ENCODE measurements around the gene EIF4E3. TPM values are rescaled to one million over a fixed set of nuclear protein-coding genes. Genes with fewer than 3 reads are reported as not detected.

The EIF4E3 gene
- total and polyA plus RNA-seq, 7 donors, result 14.8 to 35.3 (median 30.1) TPM

- intact Hi-C loops (cut with DNase I), result no loop called here
- WGBS, 2 donors, result 21 to 61% methylated on average over 8 of the region's 8 CpGs
- H3K4me1 ChIP-seq, result peaks cover 0 to 15% (median 6%) of the 10 kb centered on the region in 4 donors
- no peaks in the 10 kb centered on the region for H3K27me3 ChIP-seq
- DNase-seq, result no peak
- peak overlapping the region; percentile 19 to 48 (median 37) for H3K27ac ChIP-seq
- H3K9me3 ChIP-seq, result no peaks in the 10 kb centered on the region
- no peaks in the 10 kb centered on the region for H3K36me3 ChIP-seq
- no peak for TF ChIP-seq POLR2A (IDR thresholded peaks at IDR 0.05)
- no peak for TF ChIP-seq EP300 (IDR thresholded peaks at IDR 0.05)
- TF ChIP-seq CTCF (IDR thresholded peaks at IDR 0.05), result no peak
- no peak for TF ChIP-seq POLR2AphosphoS5 (IDR thresholded peaks at IDR 0.05)
- no peak overlapping the region for H3K4me3 ChIP-seq
These were observed 95.9 kb downstream of the EIF4E3 start for GRCh38 chr3:71629289-71629688.

GRCh38 chr3:71628522-71628921, 96.7 kb downstream of the EIF4E3 start:
- intact Hi-C loops (cut with DNase I), result no loop called here
- Histone ChIP-seq H3K27me3 (no peaks in the 10 kb centered on the region), H3K27ac (peak overlapping the region in 2 of 4 donors; percentile 19 to 48), H3K4me1 (peaks cover 0 to 15% (median 6%) of the 10 kb centered on the region in 4 donors), H3K9me3 (no peaks in the 10 kb centered on the region), H3K4me3 (no peak overlapping the region), H3K36me3 (no peaks in the 10 kb centered on the region)
- WGBS, 2 donors, result 78 to 80% methylated on average over 6 of the region's 6 CpGs
- TF ChIP-seq EP300 (IDR thresholded peaks at IDR 0.05), result no peak
- TF ChIP-seq POLR2AphosphoS5 (IDR thresholded peaks at IDR 0.05), result no peak
- TF ChIP-seq CTCF (IDR thresholded peaks at IDR 0.05), result no peak
- TF ChIP-seq POLR2A (IDR thresholded peaks at IDR 0.05), result no peak
- DNase-seq, result no peak

- no peak for TF ChIP-seq CTCF (IDR thresholded peaks at IDR 0.05)
- TF ChIP-seq POLR2AphosphoS5 (IDR thresholded peaks at IDR 0.05), result no peak
- no peak for TF ChIP-seq EP300 (IDR thresholded peaks at IDR 0.05)
- TF ChIP-seq POLR2A (IDR thresholded peaks at IDR 0.05), result no peak
- Histone ChIP-seq H3K4me3 (no peak overlapping the region), H3K27me3 (no peaks in the 10 kb centered on the region), H3K36me3 (no peaks in the 10 kb centered on the region), H3K9me3 (no peaks in the 10 kb centered on the region), H3K4me1 (peaks cover 0 to 15% (median 6%) of the 10 kb centered on the region in 4 donors), H3K27ac (no peak overlapping the region)
- DNase-seq, result no peak
- intact Hi-C loops (cut with DNase I), result no loop called here
These were observed 99.5 kb downstream of the EIF4E3 start for GRCh38 chr3:71625676-71626075.

Other genes with a start within 250 kb of the EIF4E3 start
- gene FOXP1, start 141.7 kb downstream of the EIF4E3 start, total RNA-seq, result 100 to 1,000 TPM; 139 to 232 (median 169) TPM
- 10 to 100 TPM; 13.8 to 32.9 (median 14.3) TPM for gene FOXP1, start 141.7 kb downstream of the EIF4E3 start, polyA plus RNA-seq
- 1 to 10 TPM in 2 of 4 donors, under 1 TPM in 2; 0.33 to 1.4 (median 0.95) TPM for gene GPR27, start 28.5 kb upstream of the EIF4E3 start, total RNA-seq
- gene GPR27, start 28.5 kb upstream of the EIF4E3 start, polyA plus RNA-seq, result 1 to 10 TPM in 1 of 3 donors, under 1 TPM in 1, not detected in 1; 0.60 to 1.4 TPM
- gene PROK2, start 59.7 kb upstream of the EIF4E3 start, total RNA-seq, result not detected
- gene PROK2, start 59.7 kb upstream of the EIF4E3 start, polyA plus RNA-seq, result 1 to 10 TPM in 2 of 3 donors, under 1 TPM in 1; 0.42 to 3.9 (median 1.2) TPM